Large intestine (tissue), 3 donors: ENCODE results near the gene AP3S2. TPM values are rescaled to one million over a fixed set of nuclear protein-coding genes. Genes with fewer than 3 reads are reported as not detected.
"Not testable (repeated sequence)": the region's sequence is repeated elsewhere in the genome, so short reads cannot be mapped to it uniquely, and the experiment has no call there.

Experiments
- DNase-seq, 2 donors: peaks; one replicate each; pipeline versions ENCODE4 v3.0.0 to v3.0.0-alpha.2; 2013
- H3K27ac ChIP-seq: one replicate; pipeline ENCODE4 v1.5.1; 2013; ENCODE audit warnings: low read length
- H3K27me3 ChIP-seq: 2 replicates; pipeline ENCODE4 v1.6.1; 2013; ENCODE audit warnings: low read length; ENCODE audit not compliant: control insufficient read depth, insufficient read depth
- H3K36me3 ChIP-seq: 2 replicates; pipeline ENCODE4 v1.6.1; 2013; ENCODE audit warnings: low read length; ENCODE audit not compliant: control insufficient read depth, insufficient read depth
- H3K4me1 ChIP-seq: one replicate; pipeline ENCODE4 v1.6.1; 2013; ENCODE audit warnings: low read length; ENCODE audit not compliant: control insufficient read depth, insufficient read depth
- H3K4me3 ChIP-seq: one replicate; pipeline ENCODE4 v1.5.1; 2013; ENCODE audit warnings: low read length
- H3K9me3 ChIP-seq: one replicate; pipeline ENCODE4 v1.6.1; 2013; ENCODE audit warnings: mild to moderate bottlenecking, low read depth, low read length, moderate library complexity; ENCODE audit not compliant: control insufficient read depth
- WGBS: methylation state at CpG from one replicate; pipeline ENCODE4 v1.1.5; 2013; ENCODE audit warnings: low lambda C conversion rate; ENCODE audit not compliant: insufficient coverage; 5-methylcytosine and 5-hydroxymethylcytosine counted together
- polyA plus RNA-seq: library from polyadenylated mRNA; unstranded; fragments of 120-200 nt; gene quantifications from one replicate; pipeline ENCODE4 v1.2.1, GENCODE V29; 2013

AP3S2 gene
- polyA plus RNA-seq, 1 donor: 26.1 TPM

DNA sequence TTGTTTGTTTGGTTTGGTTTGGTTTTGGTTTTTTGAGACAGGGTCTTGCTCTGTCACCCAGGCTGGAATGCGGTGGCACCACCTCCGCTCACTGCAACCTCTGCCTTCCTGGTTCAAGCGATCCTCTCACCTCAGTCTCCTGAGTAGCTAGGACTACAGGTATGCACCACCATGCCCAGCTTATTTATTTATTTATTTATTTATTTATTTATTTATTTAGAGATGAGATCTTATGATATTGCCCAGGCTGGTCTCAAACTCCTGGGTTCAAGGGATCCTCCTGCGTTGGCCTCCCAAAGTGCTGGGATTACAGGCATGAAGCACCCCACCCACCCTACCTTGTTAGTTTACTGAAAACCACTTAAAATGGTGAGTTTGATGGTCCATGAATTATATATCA is 105.2 kb downstream of the AP3S2 start:
- not testable (repeated sequence) for H3K4me3 ChIP-seq, DNase-seq, H3K27ac ChIP-seq, H3K27me3 ChIP-seq, H3K9me3 ChIP-seq
- 100% methylated on average over 1 of the region's 4 CpGs for WGBS
- peaks cover 61% of the 10 kb centered on the region for H3K36me3 ChIP-seq
- peaks cover 25% of the 10 kb centered on the region for H3K4me1 ChIP-seq

DNA sequence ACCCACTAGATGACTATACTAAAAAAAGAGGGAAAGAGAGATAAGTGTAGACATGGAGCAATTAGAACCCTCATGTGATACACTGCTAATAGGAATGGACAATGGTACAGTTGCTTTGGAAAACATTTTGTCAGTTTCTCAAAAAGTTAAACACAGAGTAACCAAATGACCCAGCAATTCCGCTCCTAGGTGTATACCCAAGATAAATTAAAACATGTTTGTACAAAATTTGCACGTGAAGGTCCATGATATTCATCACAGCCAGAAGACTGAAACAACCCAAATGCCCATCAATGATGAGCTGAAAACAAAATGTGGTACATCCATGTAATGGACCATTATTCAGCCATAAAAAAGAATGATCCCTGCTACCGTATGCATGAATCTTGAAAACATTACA is 105.8 kb downstream of the AP3S2 start:
- Histone ChIP-seq H3K9me3 (peaks cover 2% of the 10 kb centered on the region), H3K4me3 (no peak overlapping the region), H3K27me3 (no peaks in the 10 kb centered on the region), H3K27ac (no peak overlapping the region), H3K36me3 (peaks cover 57% of the 10 kb centered on the region), H3K4me1 (peaks cover 31% of the 10 kb centered on the region)
- peak in 1 of 2 donors; percentile 11 for DNase-seq
- 100% methylated on average over 1 of the region's 3 CpGs for WGBS

DNA sequence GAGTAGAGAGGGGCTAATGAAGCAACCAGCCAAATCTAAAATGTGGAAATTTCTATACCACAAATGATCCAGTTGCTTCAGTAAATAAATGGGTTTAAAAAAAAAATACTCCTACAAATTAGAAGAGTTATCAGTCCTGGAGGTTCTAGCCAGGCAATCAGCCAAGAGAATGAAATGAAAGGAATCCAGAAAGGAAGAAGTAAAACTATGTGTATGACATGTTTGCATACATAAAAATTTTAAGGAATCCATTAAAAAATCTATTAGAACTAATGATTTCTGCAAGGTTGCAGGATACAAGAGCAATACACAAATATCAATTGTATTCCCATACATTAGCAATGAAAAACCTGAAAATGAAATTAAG is 108.0 kb downstream of the AP3S2 start:
- Histone ChIP-seq H3K4me1 (peaks cover 48% of the 10 kb centered on the region), H3K27me3 (no peaks in the 10 kb centered on the region), H3K4me3 (no peak overlapping the region), H3K36me3 (peaks cover 35% of the 10 kb centered on the region), H3K9me3 (peaks cover 2% of the 10 kb centered on the region), H3K27ac (peak overlapping the region; percentile 70)
- DNase-seq: no peak

DNA sequence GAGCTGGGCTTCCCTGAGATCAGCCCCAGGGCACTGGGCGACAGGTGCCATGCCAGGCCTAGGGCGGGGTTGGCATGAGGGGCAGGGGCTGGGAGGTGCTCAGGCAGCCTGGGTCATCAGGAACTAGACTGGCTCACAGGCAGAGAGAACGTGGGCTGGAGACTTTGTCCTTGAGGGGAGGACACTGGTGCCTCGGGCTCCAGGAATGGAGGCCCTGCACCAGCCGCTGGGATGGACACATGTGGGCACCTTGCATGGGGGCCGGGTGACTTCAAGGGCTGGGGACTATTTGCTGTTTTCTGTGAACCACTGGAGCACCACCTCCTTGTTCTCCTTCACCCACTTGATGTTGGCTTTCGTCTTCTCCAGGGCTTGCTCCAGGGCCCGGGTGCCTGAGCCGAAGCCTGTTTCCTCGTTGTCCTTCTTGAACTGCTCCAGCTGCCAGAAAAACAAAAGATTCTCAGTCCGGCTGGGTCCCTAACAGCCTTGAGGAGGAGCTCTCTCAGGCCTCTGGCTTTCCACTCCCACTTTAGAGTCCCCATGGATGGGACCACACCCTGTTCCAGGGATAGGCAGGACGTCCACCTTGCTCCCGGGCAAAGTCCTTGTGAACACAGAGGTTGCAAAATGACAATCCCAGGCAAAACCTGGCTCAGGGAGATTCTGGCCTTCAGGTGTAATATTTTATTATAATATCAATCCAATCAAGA is 108.6 kb downstream of the AP3S2 start:
- Histone ChIP-seq H3K4me3 (no peak overlapping the region), H3K27ac (peak overlapping the region; percentile 70), H3K36me3 (peaks cover 30% of the 10 kb centered on the region), H3K4me1 (peaks cover 51% of the 10 kb centered on the region), H3K27me3 (no peaks in the 10 kb centered on the region), H3K9me3 (no peaks in the 10 kb centered on the region)
- WGBS: no CpG with 5 or more reads among the region's 13 CpGs
- peak; percentile 83 to 91 for DNase-seq

DNA sequence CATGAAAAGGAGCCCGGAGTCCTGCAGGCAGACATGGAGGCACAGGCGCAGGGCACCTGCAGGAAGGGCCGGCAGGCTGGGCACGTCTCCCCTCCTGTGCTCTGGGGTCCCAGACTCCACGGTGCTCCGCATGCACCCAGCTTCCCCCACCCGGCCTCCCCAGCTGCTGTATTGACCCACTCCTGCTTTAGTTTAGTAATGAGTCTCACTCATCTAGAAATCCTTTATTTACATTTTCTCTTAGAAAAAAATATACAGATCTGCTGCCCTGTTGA is 109.2 kb downstream of the AP3S2 start:
- H3K27me3 ChIP-seq: no peaks in the 10 kb centered on the region
- H3K9me3 ChIP-seq: no peaks in the 10 kb centered on the region
- H3K36me3 ChIP-seq: peaks cover 27% of the 10 kb centered on the region
- peaks cover 51% of the 10 kb centered on the region for H3K4me1 ChIP-seq
- no peak overlapping the region for H3K4me3 ChIP-seq
- peak overlapping the region; percentile 70 for H3K27ac ChIP-seq
- WGBS: no CpG with 5 or more reads among the region's 7 CpGs
- DNase-seq: no peak

DNA sequence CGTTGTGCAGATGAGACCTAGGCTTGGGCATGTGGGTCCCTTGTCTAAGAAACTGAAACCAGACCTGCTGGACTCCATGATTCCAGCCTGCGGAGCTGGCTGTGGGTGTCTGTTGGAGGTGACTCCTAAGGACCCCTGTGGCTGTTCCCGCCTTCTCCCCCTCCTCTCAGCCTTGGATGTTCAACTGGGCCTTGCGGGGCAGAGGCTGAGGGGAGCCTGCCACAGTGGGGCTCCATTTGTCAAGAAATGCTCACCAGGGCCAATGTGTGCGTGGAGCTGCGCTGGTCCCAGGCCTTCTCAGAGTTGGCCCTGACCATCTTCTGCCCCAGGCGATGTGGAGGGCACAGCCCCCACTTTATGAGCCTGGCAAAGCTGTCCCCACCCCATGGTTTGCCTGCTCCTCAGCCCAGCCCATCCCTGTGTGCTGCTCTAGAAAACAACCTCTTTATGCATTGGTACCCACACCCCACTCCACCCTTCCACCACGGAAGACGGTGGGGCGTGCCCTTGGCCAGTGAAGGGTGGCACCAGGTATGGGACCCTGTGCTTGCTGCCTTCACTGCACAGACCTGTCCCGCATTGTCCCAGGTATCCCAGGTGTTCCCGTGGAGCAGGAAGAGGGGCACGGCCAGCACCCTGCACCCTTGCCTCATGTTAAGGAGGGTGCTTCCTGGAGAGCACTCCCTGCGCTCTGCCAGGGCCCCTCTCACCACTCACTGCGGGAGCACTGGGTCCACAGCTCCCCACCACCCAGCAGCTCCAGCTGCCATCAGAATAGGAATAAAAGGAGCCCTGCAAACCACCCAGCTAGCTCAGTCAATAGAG is 109.7 kb downstream of the AP3S2 start:
- peak in 1 of 2 donors; percentile 14 for DNase-seq
- Histone ChIP-seq H3K9me3 (no peaks in the 10 kb centered on the region), H3K27me3 (no peaks in the 10 kb centered on the region), H3K4me1 (peaks cover 51% of the 10 kb centered on the region), H3K36me3 (peaks cover 27% of the 10 kb centered on the region), H3K4me3 (no peak overlapping the region), H3K27ac (peak overlapping the region; percentile 70)
- WGBS: no CpG with 5 or more reads among the region's 15 CpGs

DNA sequence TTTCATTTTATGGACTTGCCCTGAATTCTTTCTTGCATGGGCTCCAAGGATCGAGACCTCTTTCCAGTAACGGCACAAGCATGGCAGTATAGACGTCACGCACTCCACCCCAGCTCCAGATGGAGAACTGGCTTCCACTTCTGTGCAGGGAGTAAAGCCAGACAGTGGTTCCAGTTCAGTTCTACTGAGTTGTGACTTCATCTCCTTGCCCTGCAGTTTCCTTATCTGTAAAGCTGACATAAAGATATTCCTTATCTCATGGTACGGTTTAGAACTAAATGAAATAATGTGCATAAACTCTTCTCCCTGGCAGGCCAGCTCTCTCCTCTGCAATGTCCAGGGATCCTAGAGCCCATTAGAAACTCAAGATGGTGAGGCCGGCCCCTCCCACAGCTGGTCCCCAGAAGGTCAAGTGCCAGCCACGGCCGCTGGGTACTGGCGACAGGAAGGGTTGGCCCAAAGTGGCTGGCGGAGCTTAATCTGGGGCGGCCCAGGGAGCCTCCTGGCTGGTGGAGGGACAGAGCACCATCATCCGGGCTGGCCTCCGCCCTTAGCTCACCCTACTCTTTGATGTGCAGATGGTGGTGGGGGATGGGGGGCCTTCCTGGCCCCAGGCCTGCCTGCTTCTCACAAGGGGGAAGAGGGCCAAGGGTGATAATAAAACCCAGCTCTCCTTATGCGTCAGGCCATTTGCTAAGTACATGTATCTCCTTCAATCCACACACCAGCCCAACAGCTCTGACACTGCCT is 110.5 kb downstream of the AP3S2 start:
- Histone ChIP-seq H3K27me3 (no peaks in the 10 kb centered on the region), H3K27ac (peak overlapping the region; percentile 70), H3K4me1 (peaks cover 51% of the 10 kb centered on the region), H3K4me3 (no peak overlapping the region), H3K9me3 (no peaks in the 10 kb centered on the region), H3K36me3 (peaks cover 21% of the 10 kb centered on the region)
- WGBS: no CpG with 5 or more reads among the region's 14 CpGs
- peak; percentile 51 to 66 for DNase-seq

DNA sequence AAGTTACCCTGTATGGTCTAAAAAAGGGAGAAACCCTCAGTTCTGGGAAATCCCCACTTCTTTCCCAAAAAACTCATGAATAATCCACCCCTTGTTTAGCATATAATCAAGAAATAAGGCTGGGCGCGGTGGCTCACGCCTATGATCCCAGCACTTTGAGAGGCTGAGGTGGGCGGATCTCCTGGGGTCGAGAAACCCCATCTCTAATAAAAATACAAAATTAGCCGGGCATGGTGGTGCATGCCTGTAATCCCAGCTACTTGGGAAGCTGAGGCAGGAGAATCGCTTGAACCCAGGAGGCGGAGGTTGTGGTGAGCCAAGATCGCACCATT is 111.2 kb downstream of the AP3S2 start:
- H3K27me3 ChIP-seq, H3K9me3 ChIP-seq, H3K4me3 ChIP-seq, DNase-seq: not testable (repeated sequence)
- Histone ChIP-seq H3K27ac (peak overlapping the region; percentile 70), H3K4me1 (peaks cover 51% of the 10 kb centered on the region), H3K36me3 (peaks cover 16% of the 10 kb centered on the region)
- WGBS: 100% methylated on average over 2 of the region's 9 CpGs

DNA sequence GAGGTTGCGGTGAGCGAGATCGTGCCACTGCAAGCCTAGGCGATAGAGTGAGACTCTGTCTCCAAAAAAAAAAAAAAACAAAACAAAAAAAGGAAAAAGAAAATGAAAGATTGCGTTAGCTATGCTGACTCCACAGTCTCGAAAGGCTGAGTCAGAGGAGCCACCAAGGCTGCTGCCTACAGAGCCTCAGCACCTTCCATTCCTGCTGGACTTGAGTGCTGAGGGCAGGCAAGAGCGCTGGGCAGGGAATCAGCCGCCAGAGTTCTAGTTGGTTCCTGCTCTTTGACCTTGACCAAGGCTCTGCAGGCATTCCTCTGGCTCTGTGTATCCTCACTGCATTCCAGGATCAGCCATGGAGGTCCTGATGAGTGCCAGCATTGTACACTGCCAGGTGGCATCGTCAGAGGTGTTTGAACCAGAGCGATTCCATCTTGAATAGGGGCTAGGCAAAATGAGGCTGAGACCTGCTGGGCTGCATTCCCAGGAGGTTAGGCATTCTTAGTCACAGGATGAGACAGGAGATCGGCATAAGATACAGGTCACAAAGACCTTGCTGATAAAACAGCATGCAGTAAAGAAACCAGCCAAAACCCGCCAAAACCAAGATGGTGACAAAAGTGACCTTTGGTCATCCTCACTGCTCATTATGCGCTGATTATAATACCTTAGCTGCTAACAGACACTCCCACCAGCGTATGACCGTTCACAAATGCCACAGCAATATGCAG is 111.7 kb downstream of the AP3S2 start:
- no peaks in the 10 kb centered on the region for H3K27me3 ChIP-seq
- H3K27ac ChIP-seq: peak overlapping the region; percentile 70
- WGBS: 90% methylated on average over 2 of the region's 15 CpGs
- peak in 1 of 2 donors; percentile 48 for DNase-seq
- H3K36me3 ChIP-seq: peaks cover 14% of the 10 kb centered on the region
- H3K4me1 ChIP-seq: peaks cover 51% of the 10 kb centered on the region
- H3K4me3 ChIP-seq: no peak overlapping the region
- H3K9me3 ChIP-seq: no peaks in the 10 kb centered on the region

DNA sequence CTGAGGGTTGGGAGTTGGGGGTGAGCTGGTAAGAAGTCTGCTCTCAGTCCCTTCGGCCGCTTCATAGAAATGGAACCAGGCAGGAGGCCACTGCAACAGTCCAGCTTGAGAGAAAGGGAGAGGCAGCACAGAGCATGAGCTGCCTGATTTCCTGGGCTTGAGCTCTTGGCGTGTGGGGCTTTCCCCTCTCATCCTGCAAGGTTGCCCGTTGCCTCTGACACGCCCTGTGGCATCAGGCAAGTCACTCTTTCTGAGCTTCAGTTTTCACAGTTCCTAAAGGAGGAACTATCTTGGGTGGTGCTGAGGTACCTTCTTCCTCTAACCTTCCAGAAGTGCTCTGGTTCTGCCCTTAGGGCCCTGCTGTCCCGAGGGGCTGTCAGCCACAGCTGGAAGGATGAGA is 112.7 kb downstream of the AP3S2 start:
- H3K9me3 ChIP-seq: peaks cover 2% of the 10 kb centered on the region
- H3K4me1 ChIP-seq: peaks cover 46% of the 10 kb centered on the region
- no peak for DNase-seq
- H3K36me3 ChIP-seq: peaks cover 12% of the 10 kb centered on the region
- no CpG with 5 or more reads among the region's 6 CpGs for WGBS
- H3K27ac ChIP-seq: no peak overlapping the region
- no peak overlapping the region for H3K4me3 ChIP-seq
- H3K27me3 ChIP-seq: no peaks in the 10 kb centered on the region
